MM.1S (cell line): Measurements from ENCODE around the gene UGGT1.

Source experiments
- CTCF ChIP-seq: fragments of 300-600 bp; sonication (generic); IDR thresholded peaks from 2 replicates; pipeline ENCODE4 v1.5.1; 2016; ENCODE audit warnings: antibody characterized with exemption, low read length, mixed read lengths
- EZH2 ChIP-seq: fragments of 300-600 bp; sonication (generic); optimal IDR thresholded peaks from 2 replicates; pipeline ENCODE3; 2017; ENCODE audit warnings: low read depth, mild to moderate bottlenecking, antibody characterized with exemption, low read length, mixed read lengths
- EZH2phosphoT487 ChIP-seq: fragments of 300-600 bp; sonication (generic); IDR thresholded peaks from 2 replicates; pipeline ENCODE4 v1.6.1; 2018; ENCODE audit warnings: antibody characterized with exemption, low read length

GRCh38 chr2:128180031-128180430 lies 89.0 kb downstream of the UGGT1 start:
- TF ChIP-seq CTCF: no peak
- TF ChIP-seq EZH2phosphoT487: no peak
- no peak for TF ChIP-seq EZH2
